PC-3 (cell line): ENCODE data around the gene RYR2. TPM values are rescaled to one million over a fixed set of nuclear protein-coding genes. Genes with fewer than 3 reads are reported as not detected.

Experiments
- ATAC-seq: fragments of 200-7000 bp; cut with Tn5 transposase; 2 replicates; pipeline ENCODE4 v1.9.1; 2020; ENCODE audit warnings: mild to moderate bottlenecking, moderate library complexity
- BruUV-seq: library from RNA; stranded (reverse); fragments of 400-500 nt; replicated peaks from 2 replicates; lab custom pipeline; 2021; lab: Mats Ljungman, UMichigan
- CTCF ChIA-PET: fragments of 300-600 bp; sonication (Branson Sonifier 250); formaldehyde crosslinking; loops from one replicate; lab custom pipeline; 2022; ENCODE audit warnings: antibody characterized with exemption; lab: Charles Lee
- POLR2A ChIA-PET: fragments of 300-600 bp; sonication (Branson Sonifier 250); formaldehyde crosslinking; loops from one replicate; lab custom pipeline; 2022; ENCODE audit warnings: antibody characterized with exemption; ENCODE audit not compliant: unreplicated experiment; lab: Charles Lee
- DNase-seq: peaks from one replicate; pipeline ENCODE4 v3.0.0-alpha.2; 2015
- H2AFZ ChIP-seq: fragments of 300-600 bp; sonication (generic); 2 replicates; pipeline ENCODE4 v1.6.0; 2016; ENCODE audit warnings: antibody characterized with exemption, low read length
- H3F3A ChIP-seq: fragments of 300-600 bp; sonication (generic); one replicate; pipeline ENCODE4 v1.6.0; 2017; ENCODE audit warnings: antibody characterized with exemption, low read length, control low read depth, mild to moderate bottlenecking; ENCODE audit not compliant: unreplicated experiment
- H3K27ac ChIP-seq: fragments of 300-600 bp; sonication (generic); 2 replicates; pipeline ENCODE4 v1.5.1; 2016; ENCODE audit warnings: mild to moderate bottlenecking, low read length
- H3K27me3 ChIP-seq: fragments of 300-600 bp; sonication (generic); 2 replicates; pipeline ENCODE4 v1.6.1; 2016; ENCODE audit warnings: low read length, mixed read lengths
- H3K36me3 ChIP-seq: fragments of 300-600 bp; sonication (generic); 2 replicates; pipeline ENCODE4 v1.6.1; 2016; ENCODE audit warnings: low read depth, mixed run types, low read length, mixed read lengths
- H3K4me1 ChIP-seq: fragments of 300-600 bp; sonication (generic); 2 replicates; pipeline ENCODE4 v1.5.1; 2016; ENCODE audit warnings: low read length; ENCODE audit not compliant: insufficient read depth
- H3K4me2 ChIP-seq: fragments of 300-600 bp; sonication (generic); 2 replicates; pipeline ENCODE4 v1.6.0; 2016; ENCODE audit warnings: low read length
- H3K4me3 ChIP-seq: fragments of 300-600 bp; sonication (generic); 2 replicates; pipeline ENCODE4 v1.5.1; 2016; ENCODE audit warnings: mild to moderate bottlenecking, low read length, mixed read lengths
- H3K79me2 ChIP-seq: fragments of 300-600 bp; sonication (generic); 2 replicates; pipeline ENCODE4 v1.6.1; 2017; ENCODE audit warnings: low read length, mixed read lengths
- H3K9ac ChIP-seq: fragments of 300-600 bp; sonication (generic); 2 replicates; pipeline ENCODE4 v1.6.0; 2016; ENCODE audit warnings: mild to moderate bottlenecking, low read length
- H3K9me2 ChIP-seq: fragments of 300-600 bp; sonication (generic); replicated peaks from 2 replicates; pipeline ENCODE4 v1.6.1; 2016; ENCODE audit warnings: mixed run types, low read length, mixed read lengths
- H3K9me3 ChIP-seq: fragments of 300-600 bp; sonication (generic); 2 replicates; pipeline ENCODE4 v1.6.1; 2016; ENCODE audit warnings: low read length, mixed read lengths
- H4K20me1 ChIP-seq: fragments of 300-600 bp; sonication (generic); 2 replicates; pipeline ENCODE4 v1.6.1; 2016; ENCODE audit warnings: low read length, mixed read lengths
- CTCF ChIP-seq: fragments of 300-600 bp; sonication (generic); conservative IDR thresholded peaks from 2 replicates; pipeline ENCODE4 v1.5.1; 2017; ENCODE audit warnings: antibody characterized with exemption, low read depth, mild to moderate bottlenecking, low read length
- EZH2 ChIP-seq: fragments of 300-600 bp; sonication (generic); IDR thresholded peaks from one replicate; pipeline ENCODE4 v1.6.1; 2017; ENCODE audit warnings: antibody characterized with exemption, mild to moderate bottlenecking, low read length; ENCODE audit not compliant: unreplicated experiment
- EZH2phosphoT487 ChIP-seq: fragments of 300-600 bp; sonication (generic); IDR thresholded peaks from 2 replicates; pipeline ENCODE4 v1.6.1; 2018; ENCODE audit warnings: mild to moderate bottlenecking, antibody characterized with exemption, low read length, borderline replicate concordance
- intact Hi-C: fragments of 100-400 bp; cut with micrococcal nuclease; formaldehyde crosslinking; loops from 2 replicates; pipeline ENCODE4 v1.9.0; 2023
- total RNA-seq: library from RNA; depleted of rRNA; stranded (reverse); fragments of >200 nt; gene quantifications from 2 replicates; pipeline ENCODE4 v1.2.3, GENCODE V29; 2014

The RYR2 gene
- total RNA-seq, 1 experiment from 2014 or later: not detected

GRCh38 chr1:237786066-237786719 is 744.2 kb downstream of the RYR2 start:
- Histone ChIP-seq H3K9me2 (no peaks in the 10 kb centered on the region), H3K4me3 (no peak overlapping the region), H3K9ac (no peak overlapping the region), H3K79me2 (no peaks in the 10 kb centered on the region), H3K4me1 (no peaks in the 10 kb centered on the region), H3K9me3 (no peaks in the 10 kb centered on the region), H3K27me3 (peaks cover 20% of the 10 kb centered on the region), H3K27ac (no peak overlapping the region), H3F3A (no peaks in the 10 kb centered on the region), H3K4me2 (no peak overlapping the region), H2AFZ (no peak overlapping the region), H3K36me3 (no peaks in the 10 kb centered on the region), H4K20me1 (no peaks in the 10 kb centered on the region)
- DNase-seq (no peak), ATAC-seq (no peak)
- CTCF ChIA-PET: no interaction called here
- BruUV-seq: no TSS peak
- intact Hi-C loops: no loop called here
- TF ChIP-seq EZH2: no peak
- no peak for TF ChIP-seq CTCF
- TF ChIP-seq EZH2phosphoT487: no peak
- POLR2A ChIA-PET: no interaction called here

GRCh38 chr1:237788069-237788468 is 746.1 kb downstream of the RYR2 start:
- CTCF ChIA-PET: no interaction called here

More at GRCh38 chr1:237788069-237788468, 746.1 kb downstream of the RYR2 start:
- POLR2A ChIA-PET: no interaction called here
- peaks cover 6% of the 10 kb centered on the region; the same call in 1 of the 2 replicates for H3K27me3 ChIP-seq
- no peaks in the 10 kb centered on the region for H4K20me1 ChIP-seq
- H3K79me2 ChIP-seq: no peaks in the 10 kb centered on the region
- H3K4me1 ChIP-seq: no peaks in the 10 kb centered on the region
- BruUV-seq: no TSS peak
- no peak for DNase-seq
- H3K9me3 ChIP-seq: no peaks in the 10 kb centered on the region
- intact Hi-C loops: no loop called here
- H3K36me3 ChIP-seq: no peaks in the 10 kb centered on the region
- H2AFZ ChIP-seq: no peak overlapping the region
- no peaks in the 10 kb centered on the region for H3F3A ChIP-seq
- H3K9ac ChIP-seq: no peak overlapping the region
- no peaks in the 10 kb centered on the region for H3K9me2 ChIP-seq
- no peak overlapping the region for H3K4me2 ChIP-seq
- no peak for ATAC-seq
- TF ChIP-seq EZH2 (no peak), CTCF (no peak), EZH2phosphoT487 (no peak)
- H3K27ac ChIP-seq: no peak overlapping the region
- no peak overlapping the region for H3K4me3 ChIP-seq
